ENCODE results near the gene FAM98C. TPM values are rescaled to one million over a fixed set of nuclear protein-coding genes. Genes with fewer than 3 reads are reported as not detected.

FAM98C gene
- total and polyA plus RNA-seq, 2 of the 13 experiments (the other 11 are each of a cell fraction or from before 2014, with no cell fraction given), result 10.0 to 11.5 TPM

DNA sequence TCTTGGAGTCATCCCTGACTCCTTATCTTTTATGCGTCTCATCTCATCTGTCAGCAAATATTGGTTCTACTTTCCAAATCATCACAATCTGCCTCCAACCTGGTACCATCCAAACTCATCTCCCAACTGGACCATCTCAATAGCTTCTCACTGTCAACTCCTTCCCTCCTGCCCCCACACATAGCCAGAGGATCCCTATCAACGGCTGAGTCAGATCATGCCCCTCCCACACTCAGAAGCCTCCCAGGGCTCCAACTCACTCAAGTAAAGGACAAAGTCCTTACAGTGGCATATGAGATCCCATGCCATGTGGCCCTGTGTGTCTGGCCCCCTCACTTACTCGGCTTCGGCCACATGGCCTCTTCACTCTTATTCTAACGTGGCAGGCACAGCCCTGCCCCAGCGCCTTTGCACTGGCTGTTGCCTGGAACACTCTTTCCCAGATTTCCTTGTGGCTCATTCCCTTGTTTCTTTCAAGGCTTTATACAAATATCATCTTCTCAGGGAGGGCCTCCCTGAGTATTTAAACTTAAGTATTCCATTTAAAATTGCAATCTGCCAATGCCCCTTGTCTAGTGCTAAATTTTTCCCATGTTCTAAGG lies 10.1 kb upstream of the FAM98C start:
- intact Hi-C loops (cut with micrococcal nuclease; ENCODE audit: unreplicated experiment) (no loop called here), in situ Hi-C loops (cut with HindIII; ENCODE audit: extremely low pct_ligation_motif_present, low pct_unique_long_range_greater_than_20kb) (no loop called here)
- Histone ChIP-seq H3K4me2 (ENCODE audit: low read depth, low read length) (no peak overlapping the region), H4K20me1 (ENCODE audit: insufficient read depth, low read length) (no peaks in the 10 kb centered on the region), H3K36me3 (replicated peaks in 1 of 2; ENCODE audit: control insufficient read depth in 1 of 2, insufficient read depth in 2 of 2, low read length in 2 of 2) (no peaks in the 10 kb centered on the region), H3K9ac (ENCODE audit: insufficient read depth, low read depth, low read length) (no peak overlapping the region), H3K4me1 (ENCODE audit: insufficient read depth, low read length) (peaks cover 41% of the 10 kb centered on the region), H3K79me2 (ENCODE audit: insufficient read depth, low read length) (no peaks in the 10 kb centered on the region), H2AFZ (ENCODE audit: low read length) (no peak overlapping the region), H3K4me3 (replicated peaks in 1 of 3; ENCODE audit: insufficient read depth in 1 of 3, low read depth in 2 of 3, low read length in 3 of 3) (no peak overlapping the region), H3K9me3 (ENCODE audit: low read length) (no peaks in the 10 kb centered on the region), H3K27me3 (ENCODE audit: control insufficient read depth in 1 of 2, insufficient read depth in 2 of 2, low read length in 2 of 2) (peaks cover 3 to 51% of the 10 kb centered on the region in 2 experiments; a peak in 3 of 5 replicates), H3K27ac (ENCODE audit: extremely low read length, insufficient read depth, low read length) (no peak overlapping the region)
- peak; percentile 23 for FAIRE-seq
- 22% methylated on average over 6 of the region's 6 CpGs for WGBS (ENCODE audit: low lambda C conversion rate)
- ChIA-PET POLR2A (interaction anchor here (0.8 kb wide), 1 partner anchor 10 kb away, joined by 3 read pairs; the partner anchor contains the start of gene FAM98C), CTCF (ENCODE audit: low intra/inter-chr PET ratio, low total read pairs) (no interaction called here)
- no TSS peak for BruUV-seq (replicated peaks)
- ATAC-seq, result no peak
- DNase-seq (ENCODE audit: low spot score), result peak; percentile 58
- TF ChIP-seq RBM22 (optimal IDR thresholded peaks at IDR 0.05; ENCODE audit: low read length), result no peak
- peak; percentile 58; the same call in 1 of the 2 replicates for TF ChIP-seq FOSL2 (CRISPR knock-in tag; IDR thresholded peaks at IDR 0.05)
- no peak for TF ChIP-seq HNRNPK (IDR thresholded peaks at IDR 0.05; ENCODE audit: low read depth, low read length, poor library complexity, severe bottlenecking)
- TF ChIP-seq DNMT3B (CRISPR knock-in tag; conservative IDR thresholded peaks at IDR 0.05), result 0 out of 2 replicates have a peak, but pooled peaks have one; percentile 45
- TF ChIP-seq ZNF619 (CRISPR knock-in tag; IDR thresholded peaks at IDR 0.05), result no peak
- no peak for TF ChIP-seq ZSCAN20 (CRISPR knock-in tag; IDR thresholded peaks at IDR 0.05; ENCODE audit: borderline replicate concordance)
- no peak for TF ChIP-seq ATF7 (IDR thresholded peaks at IDR 0.05)
- no peak for TF ChIP-seq ATF7 (CRISPR knock-in tag; IDR thresholded peaks at IDR 0.05)
- TF ChIP-seq ZNF124 (CRISPR knock-in tag; IDR thresholded peaks at IDR 0.05), result no peak
- no peak for TF ChIP-seq EEA1 (CRISPR knock-in tag; IDR thresholded peaks at IDR 0.05; ENCODE audit: borderline replicate concordance)
- 0 out of 2 replicates have a peak, but pooled peaks have one; percentile 18 for TF ChIP-seq SAP130 (CRISPR knock-in tag; IDR thresholded peaks at IDR 0.05; ENCODE audit: low read depth)
- peak; percentile 47; the same call in 1 of the 3 replicates for TF ChIP-seq MXI1 (IDR thresholded peaks at IDR 0.05; ENCODE audit: borderline replicate concordance, low read depth, low read length)
- TF ChIP-seq MAX (IDR thresholded peaks at IDR 0.05), result 0 out of 2 replicates have a peak, but pooled peaks have one; percentile 41
- peak; percentile 47; the same call in 1 of the 2 replicates for TF ChIP-seq PATZ1 (CRISPR knock-in tag; IDR thresholded peaks at IDR 0.05)
